SJCRH30 (cell line): ENCODE measurements around the gene CEP131. TPM values are rescaled to one million over a fixed set of nuclear protein-coding genes. Genes with fewer than 3 reads are reported as not detected.

ENCODE experiments used
- DNase-seq, 2 experiments: peaks; one replicate each; pipeline ENCODE4 v3.0.0-alpha.2; 2015 to 2020
- H3K27ac ChIP-seq: fragments of 250-450 bp; sonication (Bioruptor Pico); 2 replicates; pipeline ENCODE4 v1.5.1; 2020; ENCODE audit warnings: mild to moderate bottlenecking, moderate library complexity
- H3K27me3 ChIP-seq: fragments of 250-450 bp; sonication (Bioruptor Pico); 2 replicates; pipeline ENCODE4 v1.5.1; 2020; ENCODE audit warnings: mild to moderate bottlenecking, moderate library complexity
- H3K36me3 ChIP-seq: fragments of 250-450 bp; sonication (Bioruptor Pico); 2 replicates; pipeline ENCODE4 v1.5.1; 2020; ENCODE audit warnings: mild to moderate bottlenecking, moderate library complexity
- H3K4me1 ChIP-seq: fragments of 250-450 bp; sonication (Bioruptor Pico); 2 replicates; pipeline ENCODE4 v1.5.1; 2020; ENCODE audit warnings: mild to moderate bottlenecking, moderate library complexity
- H3K4me3 ChIP-seq: fragments of 250-450 bp; sonication (Bioruptor Pico); 2 replicates; pipeline ENCODE4 v1.5.1; 2020; ENCODE audit warnings: mild to moderate bottlenecking, moderate library complexity
- H3K9me3 ChIP-seq: fragments of 250-450 bp; sonication (Bioruptor Pico); replicated peaks from 2 replicates; pipeline ENCODE4 v1.5.1; 2020; ENCODE audit warnings: mild to moderate bottlenecking, moderate library complexity
- total RNA-seq: library from RNA; depleted of rRNA; stranded (reverse); fragments of >200 nt; shearing (Covaris generic); gene quantifications from 2 replicates; pipeline ENCODE4 v1.2.3, GENCODE V29; 2014

The CEP131 gene
- total RNA-seq, 1 experiment from 2014 or later: 33.0 TPM

DNA sequence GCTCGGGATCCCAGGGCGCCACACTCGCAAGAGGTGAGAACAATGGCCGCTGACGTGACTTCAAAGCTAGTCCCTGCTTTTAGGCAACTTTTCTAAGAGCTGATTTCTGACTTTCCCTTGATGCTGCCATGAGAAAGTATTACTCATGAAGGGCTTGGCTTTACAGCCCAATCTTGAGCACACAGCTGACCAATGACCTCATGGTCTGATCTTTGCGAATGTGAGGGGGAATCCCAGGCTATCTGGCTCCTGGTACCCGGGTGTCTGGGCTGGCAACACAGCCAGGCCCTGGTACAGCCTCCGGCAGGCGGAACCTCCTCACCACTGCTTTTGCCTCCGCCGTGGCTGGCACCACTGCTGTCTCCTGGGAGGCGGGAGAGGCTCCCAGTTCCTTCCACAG is 33.9 kb upstream of the CEP131 start:
- H3K4me3 ChIP-seq: no peak overlapping the region
- DNase-seq: no peak
- peaks cover 14% of the 10 kb centered on the region for H3K4me1 ChIP-seq
- H3K9me3 ChIP-seq: no peaks in the 10 kb centered on the region
- no peak overlapping the region for H3K27ac ChIP-seq
- H3K36me3 ChIP-seq: peaks cover 14% of the 10 kb centered on the region; the same call in 1 of the 2 replicates
- no peaks in the 10 kb centered on the region for H3K27me3 ChIP-seq

DNA sequence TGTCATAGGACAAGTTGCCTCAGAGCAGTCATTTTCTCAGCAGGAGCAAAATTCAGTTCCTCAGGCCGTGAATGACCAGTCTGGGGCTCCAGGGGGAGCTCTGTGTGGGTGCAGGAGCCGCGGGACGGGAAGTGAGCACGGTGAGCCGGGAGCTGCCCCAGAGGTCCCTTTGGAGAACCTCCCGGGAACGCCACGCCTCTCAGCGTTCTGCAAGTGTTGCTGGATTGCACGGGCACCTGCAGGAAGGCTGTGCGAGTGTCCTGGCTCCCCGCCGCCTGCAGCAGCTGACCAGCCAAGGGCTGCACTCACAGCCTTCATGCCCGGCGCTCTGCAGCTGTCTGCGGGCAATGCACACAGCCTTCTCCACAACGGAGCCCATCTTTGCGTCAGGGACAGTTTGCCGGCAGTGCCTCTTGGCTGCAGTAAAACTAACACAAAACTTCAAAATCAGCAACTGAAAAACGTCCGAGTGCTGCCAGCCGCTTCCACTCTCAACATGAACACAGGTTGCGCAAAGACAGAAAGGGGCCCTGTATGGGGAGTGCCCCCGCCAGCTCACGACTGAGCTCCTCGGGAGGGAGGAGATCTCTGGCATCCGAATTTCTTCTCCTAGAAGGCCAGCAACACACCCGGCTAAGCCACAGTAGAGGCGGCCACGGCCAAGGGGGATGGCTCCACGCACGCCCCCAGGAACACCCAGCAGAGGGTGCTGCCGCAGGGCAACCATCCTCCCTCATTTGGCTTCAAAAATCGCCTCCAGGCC is 32.4 kb upstream of the CEP131 start:
- Histone ChIP-seq H3K27ac (no peak overlapping the region), H3K4me1 (peaks cover 14% of the 10 kb centered on the region), H3K36me3 (peaks cover 7% of the 10 kb centered on the region; the same call in 1 of the 2 replicates), H3K27me3 (no peaks in the 10 kb centered on the region), H3K9me3 (no peaks in the 10 kb centered on the region), H3K4me3 (no peak overlapping the region)
- DNase-seq: peak; percentile 99

DNA sequence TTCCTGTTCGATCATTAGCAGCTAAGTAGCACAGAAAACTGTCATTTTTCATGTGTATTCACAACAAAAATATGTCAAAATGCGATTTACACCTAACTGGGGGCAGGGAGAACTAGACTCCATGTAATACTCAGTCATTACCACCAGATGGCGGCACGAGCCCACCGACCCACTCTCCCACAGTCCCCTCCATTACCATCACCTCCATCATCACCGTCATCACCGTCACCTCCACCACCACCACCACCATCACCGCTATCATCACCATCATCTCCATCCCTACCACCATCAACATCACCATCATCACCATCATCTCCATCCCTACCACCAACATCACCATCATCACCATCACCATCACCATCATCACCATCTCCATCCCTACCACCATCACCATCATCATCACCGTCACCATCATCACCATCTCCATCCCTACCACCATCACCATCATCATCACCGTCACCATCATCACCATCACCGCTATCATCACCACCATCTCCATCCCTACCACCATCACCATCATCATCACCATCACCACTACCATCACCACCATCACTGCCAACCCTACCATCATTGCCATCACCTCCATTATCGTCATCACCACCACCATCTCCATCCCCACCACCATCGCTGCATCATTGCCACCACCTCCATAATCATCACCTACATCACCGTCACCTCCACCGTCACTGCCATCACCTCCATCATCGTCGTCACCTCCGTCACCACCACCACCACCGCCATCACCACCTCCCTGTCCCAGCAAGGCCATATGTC is 30.8 kb upstream of the CEP131 start:
- H3K4me1 ChIP-seq: peaks cover 14% of the 10 kb centered on the region
- DNase-seq: peak; percentile 64 to 88

DNA sequence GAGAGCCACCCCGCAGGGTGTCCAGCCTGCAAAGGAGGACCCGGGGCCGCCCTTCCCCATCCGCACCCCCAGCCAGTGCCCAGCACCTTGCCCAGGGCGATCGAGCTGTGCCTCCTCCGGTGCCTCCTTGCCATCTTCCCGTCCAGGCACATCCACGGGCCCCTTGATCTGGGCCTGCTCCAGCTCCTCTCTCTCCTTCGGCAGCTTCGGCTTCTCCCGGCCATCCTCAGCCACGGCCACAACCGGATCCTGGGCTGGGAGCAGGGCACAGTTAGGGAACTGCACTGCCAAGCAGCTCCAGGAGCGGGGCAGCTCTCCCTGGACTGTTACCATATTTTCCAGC is 30.2 kb upstream of the CEP131 start:
- Histone ChIP-seq H3K27ac (no peak overlapping the region), H3K4me1 (peaks cover 14% of the 10 kb centered on the region), H3K9me3 (no peaks in the 10 kb centered on the region), H3K27me3 (no peaks in the 10 kb centered on the region), H3K4me3 (no peak overlapping the region), H3K36me3 (0 out of 2 replicates have a peak, but pooled peaks cover 2% of the 10 kb centered on the region)
- no peak for DNase-seq

More for the DNA sequence above, 30.8 kb upstream of the CEP131 start:
- no peak overlapping the region for H3K4me3 ChIP-seq
- H3K27ac ChIP-seq: no peak overlapping the region
- no peaks in the 10 kb centered on the region for H3K27me3 ChIP-seq
- no peaks in the 10 kb centered on the region for H3K9me3 ChIP-seq
- H3K36me3 ChIP-seq: 0 out of 2 replicates have a peak, but pooled peaks cover 2% of the 10 kb centered on the region

DNA sequence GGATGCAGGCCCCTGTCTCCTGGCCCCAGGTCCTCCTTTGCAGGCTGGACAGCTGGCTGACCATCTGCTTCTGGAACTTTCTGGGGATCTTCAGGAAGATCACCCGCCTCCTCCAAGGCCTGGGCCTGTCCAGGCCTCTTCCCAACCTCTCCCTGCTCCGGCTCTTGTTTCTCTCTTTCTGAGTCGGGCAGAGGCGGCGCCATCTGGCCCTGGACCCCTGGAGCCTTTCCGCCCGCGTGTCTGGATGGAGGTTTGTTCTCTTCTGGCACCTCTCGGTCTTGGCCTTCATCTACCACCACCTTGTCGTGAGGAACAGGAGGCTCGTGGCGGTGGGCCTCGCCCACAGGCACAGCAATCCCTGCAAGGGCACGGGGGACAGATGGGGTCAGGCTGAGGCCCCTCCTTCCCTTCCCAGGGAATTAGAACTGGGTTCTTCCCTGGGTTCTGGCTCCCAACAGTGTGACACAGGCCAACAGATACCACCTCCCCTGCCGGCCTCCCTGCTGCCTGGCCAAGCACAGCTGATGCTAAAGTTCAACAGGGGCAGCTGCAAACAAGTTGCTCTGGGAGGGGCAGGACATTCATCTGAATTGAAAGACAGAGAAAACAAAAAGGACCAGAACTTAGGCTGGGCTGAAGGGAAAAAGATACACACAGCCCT is 29.7 kb upstream of the CEP131 start:
- Histone ChIP-seq H3K4me1 (peaks cover 14% of the 10 kb centered on the region), H3K4me3 (no peak overlapping the region), H3K27me3 (no peaks in the 10 kb centered on the region), H3K9me3 (no peaks in the 10 kb centered on the region), H3K27ac (no peak overlapping the region), H3K36me3 (0 out of 2 replicates have a peak, but pooled peaks cover 2% of the 10 kb centered on the region)
- no peak for DNase-seq

DNA sequence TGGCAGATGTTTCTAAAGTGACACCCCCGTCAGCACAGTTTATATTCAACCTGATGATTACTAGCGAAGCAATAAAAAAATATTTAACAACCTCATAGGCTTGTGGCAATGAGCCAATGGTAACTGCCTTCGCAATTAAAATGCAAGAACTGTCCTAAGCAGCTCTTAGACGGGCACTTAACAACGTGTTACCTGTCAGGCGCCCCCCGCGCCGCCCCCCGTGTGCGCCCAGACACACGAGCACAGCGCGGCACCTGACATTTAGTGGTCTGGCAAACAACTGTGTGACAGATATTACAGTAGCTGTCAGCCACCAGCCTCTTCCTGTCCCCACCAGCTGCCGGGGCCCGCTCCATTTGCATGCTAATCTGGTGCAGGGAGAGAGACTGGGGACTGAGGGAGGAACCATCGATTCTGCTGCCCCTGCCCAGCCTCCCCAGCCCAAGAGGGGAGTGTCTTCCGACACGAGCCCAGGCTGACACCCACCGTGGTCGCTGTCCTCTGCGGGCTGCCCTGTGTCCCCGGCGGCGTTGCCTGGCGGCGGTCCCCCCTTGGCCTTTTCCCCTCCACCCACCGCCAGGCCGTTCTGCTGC is 29.0 kb upstream of the CEP131 start:
- Histone ChIP-seq H3K27ac (no peak overlapping the region), H3K27me3 (no peaks in the 10 kb centered on the region), H3K36me3 (0 out of 2 replicates have a peak, but pooled peaks cover 2% of the 10 kb centered on the region), H3K9me3 (no peaks in the 10 kb centered on the region), H3K4me1 (peaks cover 14% of the 10 kb centered on the region), H3K4me3 (no peak overlapping the region)
- DNase-seq: no peak

DNA sequence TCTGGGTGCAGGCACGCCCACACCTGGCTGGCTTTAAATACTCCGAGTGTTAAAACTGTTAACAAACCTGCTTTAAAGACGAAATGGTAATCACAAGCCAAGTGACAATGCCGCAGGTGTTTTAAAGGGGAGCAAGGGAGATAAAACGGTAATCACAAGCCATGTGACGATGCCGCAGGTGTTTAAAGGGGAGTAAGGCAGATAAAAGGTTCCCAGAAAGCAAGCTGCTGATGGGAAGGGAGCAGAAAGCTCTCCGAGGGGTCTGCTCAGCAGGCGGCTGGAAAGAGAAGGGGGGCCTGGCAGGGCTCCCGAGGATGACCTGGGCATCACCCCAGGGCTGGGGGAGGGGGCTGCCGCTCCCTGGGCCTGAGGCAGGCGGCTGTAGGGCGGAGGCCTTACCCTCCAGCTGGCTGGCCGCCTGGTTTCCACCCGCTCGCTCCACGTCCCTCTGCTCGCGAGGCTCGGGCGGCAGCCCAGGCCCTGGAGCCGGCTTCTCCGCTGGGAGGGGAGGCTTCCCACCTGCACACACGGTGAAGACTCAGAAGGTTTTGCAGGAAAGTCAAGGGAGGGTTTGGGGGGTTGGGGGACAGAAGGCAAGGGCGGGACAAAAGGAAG is 28.4 kb upstream of the CEP131 start:
- no peaks in the 10 kb centered on the region for H3K27me3 ChIP-seq
- 0 out of 2 replicates have a peak, but pooled peaks cover 2% of the 10 kb centered on the region for H3K36me3 ChIP-seq
- H3K9me3 ChIP-seq: no peaks in the 10 kb centered on the region
- no peak overlapping the region for H3K27ac ChIP-seq
- DNase-seq: no peak
- no peak overlapping the region for H3K4me3 ChIP-seq
- H3K4me1 ChIP-seq: peaks cover 14% of the 10 kb centered on the region

DNA sequence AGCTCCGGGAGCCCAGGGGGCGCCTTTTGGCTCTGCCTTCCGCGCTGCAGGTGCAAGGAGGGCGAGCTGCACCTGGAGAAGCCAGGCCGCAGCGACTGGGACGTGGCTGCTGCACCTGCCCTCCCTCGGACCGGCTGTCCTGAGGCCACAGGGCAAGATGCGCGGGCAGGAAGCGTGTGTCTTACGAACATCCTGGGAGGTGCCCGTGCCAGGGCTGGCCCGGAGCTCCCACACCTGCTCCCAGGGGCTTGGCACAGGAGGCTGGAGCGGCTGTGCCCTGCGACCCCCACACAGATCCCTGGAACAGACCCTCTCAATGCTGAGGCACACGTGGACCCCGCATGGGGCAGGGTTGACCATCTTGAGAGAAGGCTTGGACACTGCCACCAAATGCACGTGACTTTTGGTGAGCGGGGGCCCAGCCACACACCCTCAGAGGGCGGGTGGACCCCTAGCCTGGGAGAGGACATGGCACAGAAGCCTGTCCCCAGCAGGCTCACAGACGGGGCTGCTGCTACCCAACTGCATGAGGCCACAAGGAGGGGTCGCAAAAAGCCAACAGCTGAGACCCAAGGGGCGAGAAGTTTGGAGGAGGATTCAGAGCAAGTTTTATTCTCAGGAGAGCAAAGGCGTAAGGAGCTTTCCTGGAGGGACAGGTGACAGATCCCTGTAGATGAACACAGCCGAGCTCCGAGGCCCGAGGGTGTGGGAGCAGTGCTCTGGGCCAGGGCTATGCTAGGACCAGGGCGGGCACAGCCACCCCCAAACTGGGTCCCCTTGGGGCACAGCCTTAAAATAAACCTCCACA is 27.7 kb upstream of the CEP131 start:
- Histone ChIP-seq H3K4me3 (no peak overlapping the region), H3K4me1 (peaks cover 7% of the 10 kb centered on the region), H3K27me3 (no peaks in the 10 kb centered on the region), H3K36me3 (0 out of 2 replicates have a peak, but pooled peaks cover 2% of the 10 kb centered on the region), H3K27ac (no peak overlapping the region), H3K9me3 (no peaks in the 10 kb centered on the region)
- no peak for DNase-seq

DNA sequence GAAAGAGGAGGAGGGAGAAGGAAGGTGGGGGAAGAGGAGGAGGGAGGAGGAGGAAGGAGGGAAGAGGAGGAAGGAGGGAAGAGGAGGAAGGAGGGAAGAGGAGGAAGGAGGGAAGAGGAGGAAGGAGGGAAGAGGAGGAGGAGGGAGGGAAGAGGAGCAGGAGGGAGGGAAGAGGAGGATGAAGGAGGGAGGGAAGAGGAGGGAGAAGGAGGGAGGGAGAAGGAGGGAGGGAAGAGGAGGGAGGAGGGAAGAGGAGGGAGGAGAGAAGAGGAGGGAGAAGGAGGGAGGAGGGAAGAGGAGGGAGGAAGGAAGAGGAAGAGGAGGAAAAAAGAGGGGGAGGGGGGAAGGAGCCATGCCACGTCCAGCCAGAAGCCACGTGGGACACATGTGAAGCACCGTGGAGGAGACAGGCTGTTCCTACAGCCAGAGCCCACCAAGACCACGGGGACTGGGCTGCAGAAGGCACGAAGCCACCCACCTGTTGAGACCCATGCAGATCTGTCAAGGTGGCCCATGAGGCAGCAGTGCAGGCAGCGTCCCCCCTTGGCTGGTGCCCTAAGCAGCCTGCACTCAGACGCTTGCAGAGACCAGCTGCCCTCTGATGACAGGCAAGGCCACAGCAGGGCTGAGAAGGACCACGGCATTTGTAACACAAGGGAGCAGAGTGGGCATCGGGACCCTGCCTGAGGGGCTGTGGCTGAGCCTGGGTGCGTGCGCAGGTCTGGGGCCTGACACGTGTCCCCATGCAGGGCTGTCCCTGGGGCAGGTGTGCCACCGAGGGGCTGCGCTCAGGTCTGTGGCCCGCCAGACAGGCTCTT is 26.7 kb upstream of the CEP131 start:
- peak in 1 of 2 experiments; percentile 74 for DNase-seq

DNA sequence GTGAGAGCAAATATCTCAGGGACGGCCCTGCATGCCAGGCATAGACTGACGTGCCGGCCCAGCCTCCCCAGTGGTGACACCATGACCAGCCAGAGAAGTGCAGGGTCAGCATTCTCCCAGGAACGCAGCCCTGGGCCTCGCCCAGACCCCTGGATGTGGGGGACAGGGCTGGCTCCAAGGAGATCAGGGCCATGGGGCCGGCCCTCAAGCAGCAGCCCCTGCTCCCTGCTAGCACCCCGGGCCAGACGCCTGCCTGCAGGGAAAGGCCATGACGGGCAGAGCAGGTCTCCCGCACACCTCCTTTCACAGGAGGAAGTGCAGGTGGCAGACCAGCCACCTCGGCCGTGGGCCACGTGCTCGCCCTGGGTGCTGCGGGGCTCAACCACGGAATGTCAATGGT is 25.9 kb upstream of the CEP131 start:
- H3K27ac ChIP-seq: no peak overlapping the region
- H3K9me3 ChIP-seq: no peaks in the 10 kb centered on the region
- DNase-seq: no peak
- H3K4me3 ChIP-seq: no peak overlapping the region
- no peaks in the 10 kb centered on the region for H3K4me1 ChIP-seq
- H3K27me3 ChIP-seq: no peaks in the 10 kb centered on the region
- H3K36me3 ChIP-seq: 0 out of 2 replicates have a peak, but pooled peaks cover 2% of the 10 kb centered on the region

More for the DNA sequence above, 26.7 kb upstream of the CEP131 start:
- Histone ChIP-seq H3K4me1 (no peaks in the 10 kb centered on the region), H3K27ac (no peak overlapping the region), H3K4me3 (no peak overlapping the region), H3K27me3 (no peaks in the 10 kb centered on the region), H3K36me3 (0 out of 2 replicates have a peak, but pooled peaks cover 2% of the 10 kb centered on the region), H3K9me3 (no peaks in the 10 kb centered on the region)

DNA sequence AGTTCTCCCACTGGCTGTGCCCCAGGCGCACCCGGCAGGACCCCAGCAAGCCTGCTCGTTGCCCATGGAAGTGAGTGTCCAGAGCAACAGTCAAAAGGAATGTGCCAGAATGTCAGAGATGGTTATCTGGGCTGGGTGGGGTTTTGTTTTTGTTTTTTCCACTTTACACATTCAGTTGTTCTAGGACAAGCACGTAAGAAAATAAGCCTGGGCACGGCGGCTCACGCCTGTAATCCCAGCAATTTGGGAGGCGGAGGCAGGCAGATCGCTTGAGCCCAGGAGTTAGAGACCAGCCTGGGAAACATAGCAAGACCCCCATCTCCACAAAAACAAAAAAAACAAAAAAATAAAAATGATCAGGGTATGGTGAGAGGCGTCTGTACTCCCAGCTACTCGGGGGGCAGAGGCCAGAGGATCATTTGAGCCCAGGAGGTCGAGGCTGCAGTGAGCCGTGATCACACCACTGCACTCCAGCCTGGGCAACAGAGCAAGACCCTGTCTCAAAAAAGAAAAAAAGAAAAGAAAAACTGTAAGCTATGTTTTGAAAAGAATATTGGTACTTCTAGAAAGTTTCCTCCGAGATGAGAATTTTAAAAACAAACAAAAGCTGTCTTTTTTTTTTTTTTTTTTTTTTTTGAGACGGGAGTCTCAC is 24.7 kb upstream of the CEP131 start:
- no peak for DNase-seq
- Histone ChIP-seq H3K4me3 (no peak overlapping the region), H3K36me3 (0 out of 2 replicates have a peak, but pooled peaks cover 2% of the 10 kb centered on the region), H3K4me1 (no peaks in the 10 kb centered on the region), H3K27ac (no peak overlapping the region), H3K9me3 (no peaks in the 10 kb centered on the region), H3K27me3 (no peaks in the 10 kb centered on the region)

DNA sequence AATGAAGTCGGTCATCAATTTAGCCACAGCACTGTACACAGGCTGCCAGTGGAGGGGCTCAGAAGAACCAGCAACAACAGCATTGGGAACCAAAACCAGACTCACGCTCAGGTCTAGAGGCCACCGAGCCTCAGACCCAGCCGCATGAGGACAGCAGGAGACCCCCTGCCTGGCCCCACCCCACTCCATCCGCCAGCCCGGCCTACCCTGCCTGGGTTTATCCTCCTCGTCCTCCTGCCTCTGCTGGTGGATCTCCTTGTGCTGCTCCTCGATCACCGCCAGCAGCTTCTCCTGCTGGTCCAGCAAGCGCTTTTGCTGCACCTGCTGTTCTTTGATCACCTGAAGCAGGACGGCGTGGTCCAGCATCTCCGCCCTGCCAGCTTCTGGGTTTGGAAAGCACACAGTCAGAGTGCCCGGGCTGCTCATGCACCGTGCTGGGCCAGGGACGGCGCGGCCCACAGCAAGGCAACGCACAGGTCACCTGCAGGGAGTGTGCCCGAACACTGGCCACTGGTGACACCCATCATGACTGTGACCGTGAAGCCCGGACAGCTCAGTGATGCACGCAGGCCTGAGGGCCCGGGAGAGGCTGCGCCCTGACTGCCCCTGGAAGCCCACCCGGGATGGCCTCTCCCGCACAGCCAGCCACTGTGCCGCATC is 24.0 kb upstream of the CEP131 start:
- no peaks in the 10 kb centered on the region for H3K27me3 ChIP-seq
- no peak for DNase-seq
- no peak overlapping the region for H3K27ac ChIP-seq
- H3K36me3 ChIP-seq: peaks cover 4% of the 10 kb centered on the region; the same call in 1 of the 2 replicates
- no peak overlapping the region for H3K4me3 ChIP-seq
- no peaks in the 10 kb centered on the region for H3K4me1 ChIP-seq
- no peaks in the 10 kb centered on the region for H3K9me3 ChIP-seq
